Stimulated activated CD4-positive, alpha-beta T cell treated with anti-CD3 and anti-CD28 coated beads, Interleukin-4, amount 100 ng/mL, for 1 hour (primary cell): ENCODE measurements around the gene KCNQ1OT1.
"Not testable (repeated sequence)": the region's sequence is repeated elsewhere in the genome, so short reads cannot be mapped to it uniquely, and the experiment has no call there.

Experiments
- DNase-seq: peaks from one replicate; pipeline ENCODE4 v3.0.0-alpha.2; 2020

KCNQ1OT1 gene

GRCh38 chr11:2651054-2651617 is 48.7 kb downstream of the KCNQ1OT1 start:
- no peak for DNase-seq

- no peak for DNase-seq
Measured at GRCh38 chr11:2650343-2650867, 49.4 kb downstream of the KCNQ1OT1 start.

- no peak for DNase-seq
Measured at GRCh38 chr11:2649848-2650247, 49.9 kb downstream of the KCNQ1OT1 start.

GRCh38 chr11:2649400-2649799 is 50.4 kb downstream of the KCNQ1OT1 start:
- DNase-seq: no peak

- no peak for DNase-seq
Measured at GRCh38 chr11:2647953-2648352, 51.8 kb downstream of the KCNQ1OT1 start.

GRCh38 chr11:2647167-2647566 is 52.6 kb downstream of the KCNQ1OT1 start:
- no peak for DNase-seq

GRCh38 chr11:2645779-2646118 is 54.0 kb downstream of the KCNQ1OT1 start:
- DNase-seq: no peak

- no peak for DNase-seq
Measured at GRCh38 chr11:2644844-2645778, 54.7 kb downstream of the KCNQ1OT1 start.

GRCh38 chr11:2643746-2644145 is 56.0 kb downstream of the KCNQ1OT1 start:
- no peak for DNase-seq

- no peak for DNase-seq
Measured at GRCh38 chr11:2641623-2642022, 58.2 kb downstream of the KCNQ1OT1 start.

- not testable (repeated sequence) for DNase-seq
Measured at GRCh38 chr11:2639763-2640162, 60.0 kb downstream of the KCNQ1OT1 start.

- no peak for DNase-seq
Measured at GRCh38 chr11:2631161-2631560, 68.6 kb downstream of the KCNQ1OT1 start.

- DNase-seq: no peak
Measured at GRCh38 chr11:2630679-2631078, 69.1 kb downstream of the KCNQ1OT1 start.

- DNase-seq: no peak
Measured at GRCh38 chr11:2625183-2625582, 74.6 kb downstream of the KCNQ1OT1 start.

- DNase-seq: no peak
Measured at GRCh38 chr11:2621894-2622293, 77.9 kb downstream of the KCNQ1OT1 start.

GRCh38 chr11:2612884-2613571 is 86.8 kb downstream of the KCNQ1OT1 start:
- DNase-seq: no peak

- DNase-seq: no peak
Measured at GRCh38 chr11:2609345-2609744, 90.4 kb downstream of the KCNQ1OT1 start.

GRCh38 chr11:2599561-2600189 is 100.1 kb downstream of the KCNQ1OT1 start:
- no peak for DNase-seq

- DNase-seq: no peak
Measured at GRCh38 chr11:2595204-2595603, 104.6 kb downstream of the KCNQ1OT1 start.

GRCh38 chr11:2594267-2594666 is 105.5 kb downstream of the KCNQ1OT1 start:
- DNase-seq: no peak

- peak; percentile 0 for DNase-seq
Measured at GRCh38 chr11:2593393-2593950, 106.3 kb downstream of the KCNQ1OT1 start.

- DNase-seq: peak; percentile 0
Measured at GRCh38 chr11:2592559-2593392, 107.0 kb downstream of the KCNQ1OT1 start.
